ES-I3 (cell line): Measurements from ENCODE around the gene ALOX12.
A peak's percentile ranks its signal among the peaks of the same experiment; 100 is the strongest.
"Not testable (repeated sequence)": the region's sequence is repeated elsewhere in the genome, so short reads cannot be mapped to it uniquely, and the experiment has no call there.

Experiments
- H3K36me3 ChIP-seq: 2 replicates; pipeline ENCODE4 v1.6.1; 2013; ENCODE audit warnings: mild to moderate bottlenecking, low read length, control low read depth, moderate library complexity; ENCODE audit not compliant: insufficient read depth
- H3K4me1 ChIP-seq: 2 replicates; pipeline ENCODE4 v1.6.1; 2013; ENCODE audit warnings: mild to moderate bottlenecking, control low read depth, low read length; ENCODE audit not compliant: insufficient read depth
- H3K9ac ChIP-seq: 2 replicates; pipeline ENCODE4 v1.6.1; 2013; ENCODE audit warnings: low read depth, mild to moderate bottlenecking, low read length, moderate library complexity
- H3K9me3 ChIP-seq: 2 replicates; pipeline ENCODE4 v1.6.1; 2013; ENCODE audit warnings: mild to moderate bottlenecking, low read length, moderate library complexity; ENCODE audit not compliant: control insufficient read depth, insufficient read depth

Gene ALOX12

DNA sequence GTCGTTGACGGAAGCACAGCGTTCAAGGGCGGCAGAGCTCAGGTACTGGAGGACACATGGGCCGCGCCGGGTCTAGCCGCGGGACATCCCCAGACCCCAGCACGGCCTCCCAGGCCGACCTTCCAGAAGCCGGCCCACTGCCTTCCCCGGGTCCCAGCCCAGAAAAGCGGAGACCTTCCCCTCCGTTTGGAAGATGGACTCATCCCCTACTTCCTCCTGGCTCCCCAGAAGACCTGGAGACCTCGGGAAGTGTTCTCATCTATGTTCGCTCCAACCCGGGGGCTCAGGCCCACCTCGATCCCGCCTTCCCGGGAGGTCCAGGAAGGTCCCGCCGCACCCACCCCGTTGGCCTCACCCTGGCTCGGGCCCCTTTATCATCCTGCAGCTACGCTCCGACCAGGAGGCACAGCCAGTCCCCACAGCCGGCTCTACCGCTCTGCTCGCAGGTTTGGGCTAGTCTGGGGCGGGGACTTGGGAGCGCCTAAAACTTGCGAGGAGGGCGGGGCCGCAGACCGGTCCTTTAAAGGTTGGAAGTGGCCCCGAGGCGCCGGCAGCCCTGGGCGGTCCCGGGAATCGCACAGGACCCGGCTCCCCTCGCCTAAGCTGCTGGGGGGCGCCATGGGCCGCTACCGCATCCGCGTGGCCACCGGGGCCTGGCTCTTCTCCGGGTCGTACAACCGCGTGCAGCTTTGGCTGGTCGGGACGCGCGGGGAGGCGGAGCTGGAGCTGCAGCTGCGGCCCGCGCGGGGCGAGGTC is at the start of gene ALOX12:
TSS of gene ALOX12 (plus strand) at position 550 of the 756 bp plus-strand sequence. CDS start at position 619, 69 bp downstream.
- Histone ChIP-seq H3K36me3 (peaks cover 3% of the 10 kb centered on the region; the same call in 1 of the 2 replicates), H3K9ac (peak within 1 kb of the TSS; percentile 58; the same call in 1 of the 2 replicates), H3K4me1 (no peaks in the 10 kb centered on the region), H3K9me3 (no peaks in the 10 kb centered on the region)

DNA sequence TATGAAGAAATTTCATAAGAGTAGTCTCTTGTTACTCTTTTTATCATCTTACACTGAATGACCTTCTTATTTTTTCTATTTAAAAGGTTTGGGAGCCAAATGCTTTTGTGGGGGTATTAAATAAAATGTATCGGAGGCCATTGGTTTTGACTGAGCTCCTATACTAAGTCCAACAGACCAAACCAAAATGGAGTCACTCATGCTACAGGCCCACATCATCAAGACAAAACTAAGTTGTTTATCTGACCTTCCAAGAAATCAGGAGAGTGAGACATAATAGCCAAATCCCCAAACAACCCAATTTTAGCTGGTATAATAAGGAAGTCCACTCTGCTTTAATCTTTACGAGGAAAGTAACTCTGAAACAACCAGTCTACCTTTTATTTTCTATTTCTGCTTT is 48.1 kb upstream of the ALOX12 start:
- Histone ChIP-seq H3K36me3 (no peaks in the 10 kb centered on the region), H3K9ac (no peak overlapping the region), H3K4me1 (no peaks in the 10 kb centered on the region), H3K9me3 (no peaks in the 10 kb centered on the region)

- Histone ChIP-seq H3K9me3 (no peaks in the 10 kb centered on the region), H3K4me1 (no peaks in the 10 kb centered on the region), H3K36me3 (no peaks in the 10 kb centered on the region), H3K9ac (no peak overlapping the region)
Observed at GRCh38 chr17:6948562-6948961, 47.3 kb upstream of the ALOX12 start.

DNA sequence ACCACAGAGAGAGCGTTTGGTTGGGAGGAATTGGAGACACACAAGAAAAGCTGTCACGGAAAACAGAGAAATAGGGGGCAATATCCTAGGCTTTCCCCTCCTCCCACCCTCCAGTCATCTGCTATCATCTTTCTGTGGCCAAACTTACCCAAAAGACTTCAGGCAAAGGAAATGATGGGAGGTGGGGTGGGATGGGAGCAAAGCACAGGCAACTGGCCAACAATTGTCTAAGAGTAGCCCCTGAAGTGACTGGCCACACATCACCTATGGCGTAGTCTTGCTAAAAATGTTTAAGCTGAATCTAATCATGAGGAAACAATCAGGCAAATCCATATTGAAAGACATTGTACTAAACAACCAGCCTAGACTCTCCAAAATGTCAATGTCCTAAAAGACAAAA is 46.9 kb upstream of the ALOX12 start:
- Histone ChIP-seq H3K9ac (no peak overlapping the region), H3K4me1 (no peaks in the 10 kb centered on the region), H3K9me3 (no peaks in the 10 kb centered on the region), H3K36me3 (no peaks in the 10 kb centered on the region)

DNA sequence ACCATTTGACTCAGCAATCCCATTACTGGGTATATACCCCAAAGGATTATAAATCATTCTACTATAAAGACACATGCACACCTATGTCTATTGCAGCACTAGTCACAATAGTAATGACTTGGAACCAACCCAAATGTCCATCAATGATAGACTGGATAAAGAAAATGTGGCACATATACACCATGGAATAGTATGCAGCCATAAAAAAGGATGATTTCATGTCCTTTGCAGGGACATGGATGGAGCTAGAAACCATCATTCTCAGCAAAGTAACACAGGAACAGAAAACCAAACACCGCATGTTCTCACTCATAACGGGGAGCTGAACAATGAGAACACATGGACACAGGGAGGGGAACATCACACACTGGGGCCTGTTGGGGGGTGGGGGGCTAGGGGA is 44.9 kb upstream of the ALOX12 start:
- H3K9me3 ChIP-seq: not testable (repeated sequence)

DNA sequence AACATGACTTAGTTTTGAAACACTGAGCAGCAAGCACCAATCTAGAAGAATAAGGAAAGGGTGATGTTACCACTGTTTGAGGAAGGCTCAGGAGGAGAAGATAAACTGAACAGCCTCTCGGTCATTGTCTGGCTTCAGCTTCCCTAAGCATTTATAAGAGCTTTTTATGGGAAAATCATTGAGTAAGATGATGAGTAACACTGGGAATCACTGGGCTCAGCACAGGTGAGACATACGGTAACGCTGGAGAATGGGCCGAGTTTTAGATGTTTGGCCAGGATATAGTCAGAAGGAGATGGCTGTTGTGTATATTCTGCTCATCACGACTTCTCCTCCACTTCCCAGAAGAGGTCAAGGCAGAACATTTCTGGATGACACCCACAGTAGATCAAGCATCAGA is 42.2 kb upstream of the ALOX12 start:
- Histone ChIP-seq H3K36me3 (no peaks in the 10 kb centered on the region), H3K9ac (no peak overlapping the region), H3K9me3 (no peaks in the 10 kb centered on the region), H3K4me1 (no peaks in the 10 kb centered on the region)

More for the DNA sequence above, 44.9 kb upstream of the ALOX12 start:
- not testable (repeated sequence) for H3K36me3 ChIP-seq, H3K4me1 ChIP-seq, H3K9ac ChIP-seq

DNA sequence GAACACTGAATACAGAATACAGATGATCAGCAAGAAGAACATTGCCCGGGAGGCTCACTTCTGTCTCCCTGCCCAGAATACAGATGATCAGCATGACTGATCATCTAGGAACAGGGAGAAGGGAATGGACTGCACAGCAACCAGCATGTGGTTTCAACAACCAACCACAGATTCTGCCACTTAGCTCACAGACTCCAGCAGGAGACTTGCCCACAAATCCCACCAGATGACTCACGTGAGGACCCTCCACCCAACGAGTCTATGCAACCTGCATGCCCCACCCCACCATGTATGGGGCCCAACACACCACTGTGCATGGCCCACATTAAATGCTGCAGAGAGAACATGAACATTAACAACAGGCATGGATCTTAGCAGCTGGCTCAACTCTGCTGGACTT is 36.1 kb upstream of the ALOX12 start:
- Histone ChIP-seq H3K9ac (no peak overlapping the region), H3K36me3 (no peaks in the 10 kb centered on the region), H3K9me3 (no peaks in the 10 kb centered on the region), H3K4me1 (no peaks in the 10 kb centered on the region)

DNA sequence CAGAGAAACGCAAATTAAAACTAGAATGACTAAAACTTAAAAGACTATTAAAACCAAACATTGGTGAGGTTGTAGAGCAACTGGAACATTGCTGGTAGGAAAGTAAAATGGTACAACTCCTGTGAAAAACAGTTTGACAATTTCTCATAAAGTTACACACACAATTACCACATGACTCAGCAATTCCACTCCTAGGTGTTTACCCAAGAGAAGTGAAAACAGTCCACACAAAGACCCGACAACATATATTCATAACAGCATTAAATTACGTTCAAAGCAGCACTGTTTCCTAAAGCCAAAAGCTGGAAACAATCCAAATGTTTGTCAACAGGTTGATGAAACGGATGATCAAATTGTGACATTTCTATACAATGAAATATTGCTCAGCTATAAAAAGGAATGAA is 26.5 kb upstream of the ALOX12 start:
- Histone ChIP-seq H3K9me3 (no peaks in the 10 kb centered on the region), H3K36me3 (no peaks in the 10 kb centered on the region), H3K9ac (no peak overlapping the region), H3K4me1 (no peaks in the 10 kb centered on the region)

DNA sequence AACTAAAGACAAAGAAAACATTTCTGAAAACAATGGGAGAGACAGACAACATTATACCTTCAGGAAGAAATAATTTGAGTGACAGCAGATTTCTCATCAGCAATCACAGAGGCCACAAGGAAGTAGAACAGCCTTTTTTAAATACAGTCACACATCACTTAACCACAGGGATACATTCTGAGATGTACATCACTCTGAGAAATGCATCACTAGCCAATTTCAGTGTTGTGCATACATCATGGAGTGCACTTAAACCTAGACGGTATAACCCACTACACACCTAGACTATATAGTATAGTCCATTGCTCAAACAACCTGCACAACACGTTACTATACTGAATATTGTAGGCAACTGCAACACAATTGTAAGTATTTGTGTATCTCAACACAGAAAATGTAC is 24.9 kb upstream of the ALOX12 start:
- Histone ChIP-seq H3K9me3 (no peaks in the 10 kb centered on the region), H3K4me1 (no peaks in the 10 kb centered on the region), H3K36me3 (no peaks in the 10 kb centered on the region), H3K9ac (no peak overlapping the region)

DNA sequence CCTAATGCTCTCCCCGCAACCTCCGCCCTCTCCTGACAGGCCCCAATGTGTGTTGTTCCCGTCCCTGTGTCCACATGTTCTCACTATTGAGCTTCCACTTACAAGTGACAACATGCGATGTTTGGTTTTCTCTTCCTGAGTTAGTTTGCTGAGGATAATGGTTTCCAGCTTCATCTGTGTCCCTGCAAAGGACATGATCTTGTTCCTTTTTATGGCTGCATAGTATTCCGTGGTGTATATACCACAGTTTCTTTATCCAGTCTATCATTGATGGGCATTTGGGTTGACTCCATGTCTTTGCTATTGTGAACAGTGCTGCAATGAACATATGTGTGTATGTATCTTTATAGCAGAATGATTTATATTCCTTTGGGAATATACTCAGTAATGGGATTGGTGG is 16.4 kb upstream of the ALOX12 start:
- not testable (repeated sequence) for H3K36me3 ChIP-seq, H3K9ac ChIP-seq, H3K9me3 ChIP-seq, H3K4me1 ChIP-seq

DNA sequence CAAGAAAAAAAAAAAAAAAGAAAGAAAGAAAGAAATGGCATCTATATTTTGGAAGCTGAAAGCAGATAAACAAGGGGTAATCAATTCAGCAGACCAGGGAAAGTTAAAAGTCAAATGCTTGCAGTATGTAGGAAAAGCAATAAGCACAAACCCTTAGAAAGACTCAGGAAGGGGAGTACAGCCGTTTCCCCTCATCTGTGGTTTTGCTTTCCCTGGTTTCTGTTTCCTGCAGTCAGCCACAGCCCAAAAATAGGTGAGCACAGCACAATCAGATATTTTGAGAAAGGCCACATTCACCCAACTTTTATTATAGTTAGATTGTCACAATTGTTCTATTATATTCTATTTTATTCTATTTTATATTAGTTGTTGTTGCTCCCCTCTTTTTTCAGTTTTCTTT is 14.4 kb upstream of the ALOX12 start:
- no peak overlapping the region for H3K9ac ChIP-seq
- H3K4me1 ChIP-seq: no peaks in the 10 kb centered on the region
- H3K36me3 ChIP-seq: no peaks in the 10 kb centered on the region; the same call in 1 of the 2 replicates
- H3K9me3 ChIP-seq: no peaks in the 10 kb centered on the region; the same call in 1 of the 2 replicates

- H3K9ac ChIP-seq: no peak overlapping the region
- H3K9me3 ChIP-seq: no peaks in the 10 kb centered on the region; the same call in 1 of the 2 replicates
- H3K4me1 ChIP-seq: no peaks in the 10 kb centered on the region
- no peaks in the 10 kb centered on the region; the same call in 1 of the 2 replicates for H3K36me3 ChIP-seq
Observed at GRCh38 chr17:6985266-6985665, 10.6 kb upstream of the ALOX12 start.

GRCh38 chr17:6986676-6987075 is 9.2 kb upstream of the ALOX12 start:
- Histone ChIP-seq H3K9me3 (no peaks in the 10 kb centered on the region), H3K36me3 (no peaks in the 10 kb centered on the region; the same call in 1 of the 2 replicates), H3K9ac (no peak overlapping the region), H3K4me1 (no peaks in the 10 kb centered on the region)

- H3K9me3 ChIP-seq: no peaks in the 10 kb centered on the region
- H3K9ac ChIP-seq: no peak overlapping the region
- no peaks in the 10 kb centered on the region for H3K4me1 ChIP-seq
- H3K36me3 ChIP-seq: no peaks in the 10 kb centered on the region
Observed at GRCh38 chr17:6989779-6990178, 6.1 kb upstream of the ALOX12 start.

GRCh38 chr17:6993613-6994056 is 2.2 kb upstream of the ALOX12 start:
- H3K36me3 ChIP-seq, H3K9me3 ChIP-seq, H3K4me1 ChIP-seq, H3K9ac ChIP-seq: not testable (repeated sequence)
